GM18520 (cell line): ENCODE data around the gene CGB5.
"Not testable (repeated sequence)": the region's sequence is repeated elsewhere in the genome, so short reads cannot be mapped to it uniquely, and the experiment has no call there.

Source experiments
- ATAC-seq: cut with Tn5 transposase; IDR thresholded peaks from one replicate; pipeline ENCODE4 v1.9.1; 2021; ENCODE audit not compliant: unreplicated experiment

CGB5 gene

DNA sequence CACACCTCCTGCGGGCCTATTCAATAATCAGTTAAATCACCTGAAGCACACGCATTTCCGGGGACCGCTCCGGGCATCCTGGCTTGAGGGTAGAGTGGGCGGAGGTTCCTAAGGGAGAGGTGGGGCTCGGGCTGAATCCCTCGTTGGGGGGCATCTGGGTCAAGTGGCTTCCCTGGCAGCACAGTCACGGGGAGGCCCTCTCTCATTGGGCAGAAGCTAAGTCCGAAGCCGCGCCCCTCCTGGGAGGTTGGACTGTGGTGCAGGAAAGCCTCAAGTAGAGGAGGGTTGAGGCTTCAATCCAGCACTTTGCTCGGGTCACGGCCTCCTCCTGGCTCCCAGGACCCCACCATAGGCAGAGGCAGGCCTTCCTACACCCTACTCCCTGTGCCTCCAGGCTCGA, at the start of gene CGB5:
Gene CGB5 (plus strand): TSS at position 301 of the 400 bp plus-strand sequence. CDS start 362 bp downstream, outside the sequence.
- ATAC-seq: not testable (repeated sequence)

DNA sequence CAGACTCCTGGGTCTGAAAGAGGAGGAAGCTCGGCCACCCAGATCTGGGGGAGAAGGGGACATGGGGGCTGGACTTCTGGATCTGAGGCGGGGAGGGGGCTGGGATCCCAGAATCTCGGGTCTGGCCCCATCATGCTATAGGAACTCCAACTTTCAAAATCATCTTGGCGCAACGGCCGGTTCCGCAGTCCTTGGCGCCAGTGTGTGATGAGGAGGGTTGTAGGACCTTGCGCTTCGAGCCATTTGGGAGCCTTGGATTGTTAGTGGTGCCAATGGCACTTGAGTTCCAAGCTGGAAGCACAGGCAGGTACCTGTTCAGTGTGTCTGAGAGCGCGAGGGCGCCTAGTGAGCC, 49.6 kb upstream of the CGB5 start:
- ATAC-seq: no peak

DNA sequence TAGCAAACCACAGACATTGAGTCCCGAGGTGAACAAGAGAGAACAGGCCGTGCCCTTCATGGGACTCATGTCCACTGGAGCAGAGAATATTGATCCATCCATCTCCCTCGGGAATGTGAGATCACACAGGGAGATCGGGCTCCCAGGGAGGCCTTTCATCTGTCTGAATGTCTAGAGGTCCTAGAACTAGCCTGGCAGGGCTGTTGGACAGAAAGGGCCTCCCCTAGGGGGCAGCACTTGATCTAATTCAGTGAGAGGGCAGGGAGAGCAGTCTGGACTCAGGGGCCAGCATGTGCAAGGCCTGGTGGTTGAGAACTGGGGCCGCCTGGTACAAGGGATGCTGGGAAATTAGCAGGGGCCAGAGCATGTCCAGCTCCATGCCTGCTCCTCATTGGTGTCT, 45.7 kb upstream of the CGB5 start:
- ATAC-seq: no peak

GRCh38 chr19:48999481-49000325, 43.9 kb upstream of the CGB5 start:
- ATAC-seq: no peak

DNA sequence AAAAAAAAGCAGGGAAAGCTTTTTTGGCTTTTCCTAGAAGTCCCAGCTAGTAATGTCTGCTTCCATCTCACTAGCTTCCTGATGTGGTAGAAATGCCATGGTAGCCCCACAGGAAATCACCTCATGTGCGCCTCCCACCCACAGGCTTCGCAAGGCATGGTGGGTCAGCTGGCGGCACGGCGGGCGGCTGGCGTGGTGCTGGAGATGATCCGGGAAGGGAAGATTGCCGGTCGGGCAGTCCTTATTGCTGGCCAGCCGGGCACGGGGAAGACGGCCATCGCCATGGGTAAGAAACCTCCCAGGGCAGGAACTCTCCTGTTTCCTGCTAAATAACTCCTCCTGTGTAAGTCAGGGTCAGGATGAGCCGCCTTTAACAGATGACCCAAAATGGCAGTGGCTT, 39.5 kb upstream of the CGB5 start:
- no peak for ATAC-seq

DNA sequence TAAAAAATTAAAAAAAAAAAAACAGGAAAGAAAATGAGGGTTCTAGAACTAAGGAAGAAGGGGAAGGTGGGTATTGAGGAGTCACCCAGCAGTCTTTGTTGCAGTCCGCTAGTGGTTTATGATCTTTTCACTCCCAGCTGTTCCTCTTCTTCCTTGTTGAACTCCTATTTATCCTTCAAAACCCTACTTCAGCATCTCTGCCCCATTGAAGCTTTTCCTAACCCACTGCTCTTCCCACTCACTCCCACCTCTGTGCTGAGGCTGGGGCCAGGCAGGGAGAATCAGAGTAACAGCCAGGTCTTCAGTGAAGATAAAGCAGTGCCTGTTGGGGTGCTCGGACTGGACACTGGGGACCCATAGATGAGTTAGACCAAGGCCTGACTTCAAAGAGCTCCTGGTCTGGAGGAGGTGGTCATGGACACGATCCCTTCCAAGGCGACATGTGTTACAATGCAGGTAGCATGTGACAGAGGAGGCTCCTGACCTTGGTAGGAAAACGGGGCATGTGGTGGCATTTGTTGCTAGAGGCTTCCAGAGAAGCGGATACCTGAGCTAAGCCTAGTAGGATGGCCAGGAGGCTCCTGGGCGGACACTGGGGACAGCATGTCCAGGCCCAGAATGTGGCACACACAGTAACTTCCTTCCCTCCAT, 38.6 kb upstream of the CGB5 start:
- no peak for ATAC-seq

DNA sequence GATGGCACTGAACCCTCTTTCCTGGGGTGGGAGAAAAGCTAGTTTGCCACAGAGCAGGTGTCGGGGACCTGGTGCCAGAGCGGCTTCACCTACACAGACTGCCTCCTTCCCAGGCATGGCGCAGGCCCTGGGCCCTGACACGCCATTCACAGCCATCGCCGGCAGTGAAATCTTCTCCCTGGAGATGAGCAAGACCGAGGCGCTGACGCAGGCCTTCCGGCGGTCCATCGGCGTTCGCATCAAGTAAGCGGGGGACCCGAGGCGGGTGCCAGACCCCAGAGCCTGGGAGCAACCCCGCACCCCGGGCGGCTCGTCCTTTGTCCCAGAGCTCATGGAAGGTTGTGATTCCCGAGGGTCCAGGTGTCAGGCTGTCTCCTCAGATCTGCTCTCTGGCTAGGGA, 36.7 kb upstream of the CGB5 start:
- ATAC-seq: no peak

- no peak for ATAC-seq
Measured at GRCh38 chr19:49009828-49010227, 33.8 kb upstream of the CGB5 start.

GRCh38 chr19:49010453-49010852, 33.2 kb upstream of the CGB5 start:
- ATAC-seq: no peak

- ATAC-seq: no peak
Measured at GRCh38 chr19:49011194-49011593, 32.5 kb upstream of the CGB5 start.

DNA sequence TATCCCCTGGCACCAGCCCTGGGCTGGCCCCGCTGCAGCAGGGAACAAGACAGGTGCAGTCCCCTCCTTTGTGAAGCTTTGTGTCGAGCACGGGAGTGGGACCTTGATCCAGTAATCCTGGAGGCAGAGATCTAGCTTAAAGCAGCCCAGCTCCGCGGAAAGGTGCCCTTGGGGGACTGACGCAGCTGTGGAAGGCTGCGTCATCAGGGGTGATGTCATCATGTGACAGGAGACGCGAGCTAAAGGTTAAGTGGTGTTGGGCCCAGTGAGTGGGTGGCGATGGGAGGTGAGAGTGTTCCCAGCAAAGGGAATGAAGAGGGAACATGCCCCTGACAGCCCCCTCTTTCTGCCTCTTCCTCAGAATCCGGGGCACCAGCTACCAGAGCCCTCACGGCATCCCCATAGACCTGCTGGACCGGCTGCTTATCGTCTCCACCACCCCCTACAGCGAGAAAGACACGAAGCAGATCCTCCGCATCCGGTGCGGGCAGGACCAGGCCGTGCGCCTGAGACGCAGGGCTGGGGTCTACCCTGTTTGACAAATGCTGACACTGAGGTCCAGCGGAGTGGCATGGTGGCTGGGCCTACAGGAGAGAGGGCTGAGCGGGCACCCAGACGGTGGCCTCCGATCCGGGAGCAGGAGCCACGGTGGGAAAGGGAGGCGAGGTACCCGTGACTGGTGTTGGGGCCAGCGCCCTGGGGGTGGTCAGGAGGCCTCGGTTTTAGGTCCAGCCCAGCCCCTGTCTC, 29.4 kb upstream of the CGB5 start:
- no peak for ATAC-seq

DNA sequence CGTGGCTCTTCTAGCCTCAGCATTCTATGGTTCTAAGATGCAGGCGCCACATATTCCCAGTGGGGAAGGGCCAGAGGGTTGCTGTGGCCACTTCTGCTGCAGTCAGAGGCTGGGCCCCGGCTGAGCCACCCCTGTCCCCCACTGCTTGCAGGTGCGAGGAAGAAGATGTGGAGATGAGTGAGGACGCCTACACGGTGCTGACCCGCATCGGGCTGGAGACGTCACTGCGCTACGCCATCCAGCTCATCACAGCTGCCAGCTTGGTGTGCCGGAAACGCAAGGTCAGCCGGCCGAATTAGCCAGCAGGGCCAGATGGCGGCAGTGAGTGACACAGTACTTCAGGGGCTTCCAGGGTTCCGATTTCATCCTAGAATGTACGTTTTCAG, 28.8 kb upstream of the CGB5 start:
- ATAC-seq: no peak

DNA sequence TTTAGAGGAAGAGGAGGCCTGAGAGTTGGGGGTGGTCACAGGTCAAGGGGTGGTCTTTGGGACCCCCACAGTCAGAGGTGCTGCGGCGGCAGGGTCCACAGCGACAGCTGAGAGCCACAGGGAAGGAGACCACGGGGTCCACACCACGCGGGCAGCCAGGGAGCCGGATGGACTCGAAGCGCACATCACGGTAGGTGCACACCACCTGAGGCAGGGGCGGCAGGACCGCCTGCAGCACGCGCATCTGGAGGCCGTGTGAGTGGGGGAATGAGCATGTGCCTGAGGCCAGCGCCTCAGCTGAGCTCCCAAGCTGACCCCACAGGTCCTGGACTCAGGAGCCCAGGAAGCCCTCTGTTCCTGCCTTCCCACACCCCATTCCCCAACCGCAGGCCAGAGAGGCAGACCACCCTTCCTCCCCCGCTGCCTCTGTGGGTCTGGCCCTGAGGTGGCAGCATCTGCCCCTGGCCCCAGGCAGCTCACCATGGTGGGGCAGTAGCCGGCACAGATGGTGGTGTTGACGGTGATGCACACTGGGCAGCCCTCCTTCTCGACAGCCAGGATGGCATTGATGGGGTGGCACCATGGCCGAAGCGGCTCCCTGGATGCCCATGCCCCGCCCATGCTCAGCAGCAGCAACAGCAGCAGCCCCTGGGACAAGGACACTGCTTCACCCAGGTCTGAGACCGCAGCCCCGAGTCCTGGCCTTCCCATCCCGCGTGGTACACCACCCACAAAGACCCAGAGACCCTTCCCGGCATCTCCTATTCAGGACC, 27.4 kb upstream of the CGB5 start:
- ATAC-seq: no peak

DNA sequence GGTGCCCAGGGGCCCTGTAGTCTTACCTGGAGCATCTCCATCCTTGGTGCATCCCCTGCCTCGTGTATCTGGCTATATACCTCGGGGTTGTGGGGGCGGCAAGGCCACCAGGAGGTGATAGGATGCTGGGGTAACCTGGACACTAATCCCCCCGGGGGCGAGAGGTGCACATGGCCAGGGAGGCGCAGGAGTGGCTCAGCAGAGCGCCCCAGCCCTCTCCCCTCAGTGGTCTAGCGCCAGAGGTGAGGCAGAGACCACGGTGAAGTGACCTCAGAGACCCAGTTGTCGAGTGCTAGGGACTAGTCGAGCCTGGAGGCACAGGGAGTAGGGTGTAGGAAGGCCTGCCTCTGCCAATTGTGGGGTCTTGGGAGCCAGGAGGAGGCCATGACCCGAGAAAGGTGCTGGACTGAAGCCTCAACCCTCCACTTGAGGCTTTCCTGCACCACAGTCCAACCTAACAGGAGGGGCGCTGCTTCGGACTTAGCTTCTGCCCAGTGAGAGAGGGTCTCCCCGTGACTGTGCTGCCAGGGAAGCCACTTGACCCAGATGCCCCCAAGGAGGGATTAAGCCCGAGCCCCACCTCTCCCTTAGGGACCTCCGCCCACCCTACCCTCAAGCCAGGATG, 26.5 kb upstream of the CGB5 start, which contains the start of gene LHB:
Gene LHB (minus strand): TSS at position 51 of the 625 bp plus-strand sequence. CDS start 10 bp downstream, at position 41.
- no peak for ATAC-seq

- ATAC-seq: no peak
Measured at GRCh38 chr19:49017666-49018351, 25.8 kb upstream of the CGB5 start.

- not testable (repeated sequence) for ATAC-seq
Measured at GRCh38 chr19:49018388-49019241, 25.0 kb upstream of the CGB5 start.

- ATAC-seq: no peak
Measured at GRCh38 chr19:49019242-49019932, 24.3 kb upstream of the CGB5 start.

DNA sequence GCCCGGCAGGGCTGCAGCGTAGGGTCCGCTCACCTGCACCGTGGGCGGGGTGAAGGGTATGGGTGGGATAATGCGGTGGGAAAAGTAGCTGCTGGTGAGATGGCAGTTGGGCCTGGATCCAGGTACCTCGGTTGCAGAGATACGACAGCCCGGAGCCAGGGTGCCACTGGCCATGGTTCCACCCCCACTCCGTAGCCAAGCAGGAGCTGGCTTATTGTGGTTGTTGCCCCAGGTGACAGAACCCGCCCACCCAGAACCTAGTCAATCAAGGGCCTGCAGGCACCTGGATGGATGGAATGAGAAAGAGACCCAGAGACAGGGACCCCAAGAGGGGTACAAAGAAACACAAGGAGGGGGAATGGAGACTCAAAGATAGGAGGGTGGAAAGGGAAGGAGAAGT, 23.3 kb upstream of the CGB5 start:
- no peak for ATAC-seq
